Dendritic cell treated with granulocyte-macrophage colony-stimulating factor and Interleukin-4, amounts not matched to agents 40 ng/mL and 50 ng/mL, for 4 days (primary cell): ENCODE results near the gene REEP1.

ENCODE experiments used
- H3K27ac Mint-ChIP-seq: one replicate; pipeline ENCODE4 v1.8.0; 2022; ENCODE audit warnings: mild to moderate bottlenecking, mixed read lengths
- H3K27me3 Mint-ChIP-seq: one replicate; pipeline ENCODE4 v1.8.0; 2022; ENCODE audit warnings: mild to moderate bottlenecking, mixed read lengths
- H3K36me3 Mint-ChIP-seq: one replicate; pipeline ENCODE4 v1.8.0; 2022; ENCODE audit warnings: low read depth, mixed read lengths
- H3K4me1 Mint-ChIP-seq: one replicate; pipeline ENCODE4 v1.8.0; 2022; ENCODE audit warnings: low read depth, mixed read lengths
- H3K4me3 Mint-ChIP-seq: one replicate; pipeline ENCODE4 v1.8.0; 2022; ENCODE audit warnings: mild to moderate bottlenecking, moderate library complexity, mixed read lengths
- H3K9me3 Mint-ChIP-seq: one replicate; pipeline ENCODE4 v1.8.0; 2022; ENCODE audit warnings: mixed read lengths
- intact Hi-C: fragments of 100-400 bp; cut with micrococcal nuclease; formaldehyde crosslinking; loops from one replicate; pipeline ENCODE4 v1.15.0; 2022

REEP1 gene

DNA sequence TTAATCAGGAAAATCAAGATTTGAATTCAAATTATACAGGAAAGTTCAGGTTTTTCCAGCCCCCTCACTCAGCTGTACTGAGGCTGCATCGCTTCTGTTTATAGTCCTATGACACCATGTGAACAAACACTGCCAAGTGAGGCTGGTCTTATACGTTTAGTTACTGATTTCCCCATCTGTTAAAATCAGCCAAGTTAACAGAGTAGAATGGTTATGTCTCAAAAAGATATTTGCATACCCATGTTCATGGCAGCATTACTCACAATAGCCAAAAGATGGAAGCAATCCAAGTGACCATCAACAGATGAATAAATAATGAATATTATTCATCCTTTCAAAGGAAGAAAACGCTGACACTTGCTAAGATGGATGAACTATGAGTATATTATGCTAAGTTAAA, 43.8 kb downstream of the REEP1 start:
- intact Hi-C loops = no loop called here
- Mint-ChIP-seq H3K9me3 (no peaks in the 10 kb centered on the region), H3K4me1 (no peaks in the 10 kb centered on the region), H3K4me3 (no peak overlapping the region), H3K27ac (no peak overlapping the region), H3K27me3 (peaks cover 31% of the 10 kb centered on the region), H3K36me3 (no peaks in the 10 kb centered on the region)

- Mint-ChIP-seq H3K27me3 (peaks cover 26% of the 10 kb centered on the region), H3K36me3 (no peaks in the 10 kb centered on the region), H3K9me3 (no peaks in the 10 kb centered on the region), H3K4me1 (no peaks in the 10 kb centered on the region), H3K4me3 (no peak overlapping the region), H3K27ac (no peak overlapping the region)
- intact Hi-C loops = no loop called here
Measured at GRCh38 chr2:86292571-86293515, 44.6 kb downstream of the REEP1 start.

GRCh38 chr2:86291328-86291662, 46.1 kb downstream of the REEP1 start:
- Mint-ChIP-seq H3K27ac (no peak overlapping the region), H3K27me3 (peaks cover 26% of the 10 kb centered on the region), H3K9me3 (no peaks in the 10 kb centered on the region), H3K4me3 (no peak overlapping the region), H3K4me1 (no peaks in the 10 kb centered on the region), H3K36me3 (no peaks in the 10 kb centered on the region)
- intact Hi-C loops = no loop called here

- no peaks in the 10 kb centered on the region for H3K9me3 Mint-ChIP-seq
- H3K4me3 Mint-ChIP-seq = no peak overlapping the region
- H3K4me1 Mint-ChIP-seq = no peaks in the 10 kb centered on the region
- intact Hi-C loops = no loop called here
- peaks cover 29% of the 10 kb centered on the region for H3K27me3 Mint-ChIP-seq
- no peaks in the 10 kb centered on the region for H3K36me3 Mint-ChIP-seq
- no peak overlapping the region for H3K27ac Mint-ChIP-seq
Measured at GRCh38 chr2:86290596-86291327, 46.7 kb downstream of the REEP1 start.

- no peaks in the 10 kb centered on the region for H3K9me3 Mint-ChIP-seq
Measured at GRCh38 chr2:86286516-86286915, 50.9 kb downstream of the REEP1 start.

DNA sequence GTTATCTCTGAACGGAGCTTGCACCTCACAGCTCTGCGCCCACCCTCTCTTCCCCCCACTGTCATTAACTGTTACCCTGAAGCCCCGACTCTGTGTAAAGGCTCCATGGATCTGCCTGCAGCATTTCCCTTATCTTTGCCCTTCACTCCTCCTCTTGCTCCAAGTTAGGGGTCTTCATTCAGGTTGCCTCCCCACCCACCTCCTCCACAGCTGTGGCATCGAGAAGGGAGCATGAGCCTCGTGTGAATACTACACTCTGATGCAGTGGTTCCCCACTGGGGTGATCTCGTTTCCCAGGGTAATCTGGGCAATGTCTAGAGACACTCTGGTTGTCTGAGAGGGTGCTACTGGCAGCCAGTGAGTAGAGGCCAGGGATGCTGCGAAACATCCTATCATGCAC, 51.4 kb downstream of the REEP1 start:
- Mint-ChIP-seq H3K4me3 (no peak overlapping the region), H3K27ac (no peak overlapping the region), H3K4me1 (no peaks in the 10 kb centered on the region), H3K9me3 (no peaks in the 10 kb centered on the region), H3K27me3 (peaks cover 38% of the 10 kb centered on the region), H3K36me3 (no peaks in the 10 kb centered on the region)
- intact Hi-C loops = no loop called here

More at GRCh38 chr2:86286516-86286915, 50.9 kb downstream of the REEP1 start:
- H3K27ac Mint-ChIP-seq = no peak overlapping the region
- H3K36me3 Mint-ChIP-seq = no peaks in the 10 kb centered on the region
- H3K4me3 Mint-ChIP-seq = no peak overlapping the region
- intact Hi-C loops = no loop called here
- peaks cover 37% of the 10 kb centered on the region for H3K27me3 Mint-ChIP-seq
- H3K4me1 Mint-ChIP-seq = no peaks in the 10 kb centered on the region

- Mint-ChIP-seq H3K27me3 (peaks cover 37% of the 10 kb centered on the region), H3K27ac (no peak overlapping the region), H3K4me3 (no peak overlapping the region), H3K4me1 (no peaks in the 10 kb centered on the region), H3K9me3 (no peaks in the 10 kb centered on the region), H3K36me3 (no peaks in the 10 kb centered on the region)
- intact Hi-C loops = no loop called here
Measured at GRCh38 chr2:86285571-86285970, 51.9 kb downstream of the REEP1 start.

GRCh38 chr2:86284987-86285386, 52.4 kb downstream of the REEP1 start:
- H3K27me3 Mint-ChIP-seq = peaks cover 35% of the 10 kb centered on the region

DNA sequence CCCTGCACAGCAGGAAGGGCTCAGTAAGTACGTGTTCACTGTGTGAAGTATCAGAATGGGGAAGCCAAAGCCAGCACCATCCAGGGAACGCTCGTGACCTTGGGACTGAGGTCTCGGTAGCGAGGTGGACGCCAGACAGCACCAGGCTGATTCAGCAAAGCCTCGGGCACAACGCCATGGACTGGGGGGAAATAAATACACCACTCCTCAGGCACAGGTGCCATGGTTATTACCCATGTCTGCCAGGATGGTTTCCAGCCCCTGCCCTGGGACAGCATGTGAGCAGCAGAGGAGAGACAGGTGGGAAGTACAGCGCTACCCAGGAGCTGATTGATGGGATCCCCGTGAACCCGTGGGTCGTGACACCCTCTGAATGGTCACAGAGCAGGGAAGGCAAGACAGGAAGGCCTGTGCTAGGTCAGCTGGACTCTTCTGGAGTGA, 53.0 kb downstream of the REEP1 start:
- Mint-ChIP-seq H3K27ac (no peak overlapping the region), H3K4me3 (no peak overlapping the region), H3K4me1 (no peaks in the 10 kb centered on the region), H3K9me3 (no peaks in the 10 kb centered on the region), H3K27me3 (peaks cover 37% of the 10 kb centered on the region), H3K36me3 (no peaks in the 10 kb centered on the region)
- intact Hi-C loops = no loop called here

More at GRCh38 chr2:86284987-86285386, 52.4 kb downstream of the REEP1 start:
- Mint-ChIP-seq H3K9me3 (no peaks in the 10 kb centered on the region), H3K27ac (no peak overlapping the region), H3K4me3 (no peak overlapping the region), H3K36me3 (no peaks in the 10 kb centered on the region), H3K4me1 (no peaks in the 10 kb centered on the region)
- intact Hi-C loops = no loop called here

DNA sequence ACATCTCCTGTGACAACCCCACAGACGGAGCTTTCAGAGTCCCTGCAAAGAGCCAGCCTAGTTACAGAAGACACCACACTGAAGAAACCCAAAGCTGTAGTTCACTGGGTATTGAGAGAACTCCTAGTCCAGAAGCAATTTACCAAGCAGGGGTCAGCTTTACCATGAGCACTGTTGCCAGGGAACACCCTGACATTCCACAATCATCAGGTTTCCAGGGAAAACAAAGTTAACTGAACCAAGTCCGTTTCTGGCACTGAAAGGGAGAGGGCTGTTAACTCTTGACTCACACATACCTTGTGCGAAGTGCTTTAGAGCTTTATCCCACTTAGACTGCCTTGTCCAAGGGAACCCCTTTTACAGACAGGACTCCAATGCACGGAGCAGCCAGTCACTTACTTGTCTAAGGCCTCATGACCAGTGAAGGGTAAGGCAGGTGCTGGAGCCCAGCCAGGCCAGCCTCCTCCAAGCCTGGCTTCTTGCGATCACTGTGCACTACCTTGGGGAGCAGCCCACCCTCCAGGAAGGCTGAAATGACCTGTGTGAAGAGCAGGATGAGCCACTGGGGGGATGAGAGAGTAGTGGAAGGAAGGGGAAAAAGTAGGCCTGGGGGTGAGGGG, 53.9 kb downstream of the REEP1 start:
- Mint-ChIP-seq H3K4me1 (no peaks in the 10 kb centered on the region), H3K9me3 (no peaks in the 10 kb centered on the region), H3K36me3 (no peaks in the 10 kb centered on the region), H3K27ac (no peak overlapping the region), H3K4me3 (no peak overlapping the region), H3K27me3 (peaks cover 44% of the 10 kb centered on the region)
- intact Hi-C loops = no loop called here

DNA sequence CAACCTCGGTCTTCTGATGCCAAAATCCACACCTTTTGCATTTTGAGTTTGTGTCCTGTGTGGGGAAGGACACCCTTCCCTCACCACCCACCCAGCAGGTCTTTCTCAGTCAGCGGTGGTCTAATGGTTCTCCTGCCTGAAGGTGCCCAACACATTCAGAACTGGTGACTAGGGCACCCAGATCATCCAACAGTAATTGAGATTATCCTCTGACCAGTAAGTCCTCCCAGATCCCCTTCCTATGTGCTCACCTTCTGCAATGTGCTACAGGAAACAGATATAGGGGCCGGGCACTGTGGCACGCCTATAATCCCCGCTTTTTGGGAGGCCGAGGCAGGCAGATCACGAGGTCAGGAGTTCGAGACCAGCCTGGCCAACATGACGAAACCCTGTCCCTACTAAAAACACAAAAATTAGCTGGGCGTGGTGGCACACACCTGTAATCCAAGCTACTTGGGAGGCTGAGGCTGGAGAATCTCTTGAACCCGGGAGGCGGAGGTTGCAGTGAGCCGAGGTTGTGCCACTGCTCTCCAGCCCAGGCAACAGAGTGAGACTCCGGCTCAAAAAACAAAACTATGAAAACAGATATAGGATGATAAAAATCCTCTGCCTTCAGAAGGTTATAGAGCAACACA, 56.2 kb downstream of the REEP1 start:
- Mint-ChIP-seq H3K4me1 (no peaks in the 10 kb centered on the region), H3K27me3 (peaks cover 52% of the 10 kb centered on the region), H3K4me3 (no peak overlapping the region), H3K36me3 (no peaks in the 10 kb centered on the region), H3K27ac (no peak overlapping the region), H3K9me3 (no peaks in the 10 kb centered on the region)
- intact Hi-C loops = no loop called here

- Mint-ChIP-seq H3K4me3 (no peak overlapping the region), H3K27me3 (peaks cover 50% of the 10 kb centered on the region), H3K4me1 (peaks cover 6% of the 10 kb centered on the region), H3K36me3 (no peaks in the 10 kb centered on the region), H3K9me3 (no peaks in the 10 kb centered on the region), H3K27ac (no peak overlapping the region)
- intact Hi-C loops = no loop called here
Measured at GRCh38 chr2:86280191-86280667, 57.2 kb downstream of the REEP1 start.

- intact Hi-C loops = no loop called here
Measured at GRCh38 chr2:86275962-86276361, 61.5 kb downstream of the REEP1 start.

More at GRCh38 chr2:86275962-86276361, 61.5 kb downstream of the REEP1 start:
- Mint-ChIP-seq H3K27ac (peak overlapping the region; percentile 2), H3K36me3 (no peaks in the 10 kb centered on the region), H3K9me3 (peaks cover 30% of the 10 kb centered on the region), H3K27me3 (peaks cover 37% of the 10 kb centered on the region), H3K4me3 (no peak overlapping the region), H3K4me1 (peaks cover 21% of the 10 kb centered on the region)
